SU-DHL-6 (cell line): ENCODE data around the gene ASTN2.

Source experiments
- H2AFZ ChIP-seq: fragments of 200-600 bp; sonication (generic); 2 replicates; pipeline ENCODE4 v1.6.1; 2014; ENCODE audit warnings: low read depth, mild to moderate bottlenecking, moderate library complexity, mixed read lengths, antibody characterized with exemption, low read length; ENCODE audit not compliant: severe bottlenecking
- H3F3A ChIP-seq: fragments of 200-600 bp; shearing (Covaris generic); 2 replicates; pipeline ENCODE4 v1.6.0; 2016; ENCODE audit warnings: antibody characterized with exemption, mild to moderate bottlenecking; ENCODE audit not compliant: insufficient read depth
- H3K27ac ChIP-seq: fragments of 200-600 bp; sonication (generic); 2 replicates; pipeline ENCODE4 v1.5.1; 2016; ENCODE audit warnings: low read depth, mild to moderate bottlenecking, low read length, moderate library complexity, mixed read lengths
- H3K27me3 ChIP-seq: fragments of 200-600 bp; sonication (generic), shearing (Covaris generic); 2 replicates; pipeline ENCODE4 v1.6.0; 2014; ENCODE audit warnings: mild to moderate bottlenecking, low read length
- H3K36me3 ChIP-seq: fragments of 200-600 bp; sonication (generic); 2 replicates; pipeline ENCODE4 v1.6.1; 2014; ENCODE audit warnings: mild to moderate bottlenecking, low read length, mixed read lengths
- H3K4me2 ChIP-seq: fragments of 300-600, 200-600 bp; shearing (Covaris generic), sonication (generic); 2 replicates; pipeline ENCODE4 v1.6.0; 2014; ENCODE audit warnings: low read length, low read depth, mild to moderate bottlenecking; ENCODE audit not compliant: poor library complexity, severe bottlenecking
- H3K4me3 ChIP-seq: fragments of 200-600 bp; sonication (generic); 2 replicates; pipeline ENCODE4 v1.5.1; 2014; ENCODE audit warnings: antibody characterized with exemption, low read length, mild to moderate bottlenecking, mixed read lengths; ENCODE audit not compliant: insufficient read depth, poor library complexity, severe bottlenecking
- H3K79me2 ChIP-seq: fragments of 200-600 bp; sonication (generic); 2 replicates; pipeline ENCODE4 v1.6.1; 2014; ENCODE audit warnings: mild to moderate bottlenecking, low read length, moderate library complexity; ENCODE audit not compliant: insufficient read depth
- H3K9ac ChIP-seq: fragments of 200-600 bp; sonication (generic); 2 replicates; pipeline ENCODE4 v1.7.0; 2014; ENCODE audit warnings: mild to moderate bottlenecking, low read length
- H3K9me2 ChIP-seq: fragments of 200-600 bp; sonication (generic); replicated peaks from 2 replicates; pipeline ENCODE4 v1.6.1; 2014; ENCODE audit warnings: low read length; ENCODE audit not compliant: insufficient read depth
- H3K9me3 ChIP-seq: fragments of 200-600 bp; sonication (generic); 2 replicates; pipeline ENCODE4 v1.6.1; 2014; ENCODE audit warnings: low read length, mixed read lengths; ENCODE audit not compliant: insufficient read depth
- H4K20me1 ChIP-seq: fragments of 200-600 bp; sonication (generic); 2 replicates; pipeline ENCODE4 v1.6.1; 2014; ENCODE audit warnings: low read depth, mild to moderate bottlenecking, antibody characterized with exemption, low read length, moderate library complexity, mixed read lengths
- EZH2phosphoT487 ChIP-seq: fragments of 200-600 bp; sonication (generic), shearing (Covaris generic); conservative IDR thresholded peaks from 2 replicates; pipeline ENCODE4 v1.6.1; 2018; ENCODE audit warnings: mild to moderate bottlenecking, antibody characterized with exemption, low read length, moderate library complexity, mixed read lengths
- TF ChIP-seq, protein P1 (sequence below): fragments of 200-600 bp; sonication (generic); IDR thresholded peaks from one replicate; pipeline ENCODE4 v1.5.1; 2017; ENCODE audit warnings: antibody characterized with exemption, mild to moderate bottlenecking, low read length, moderate library complexity; ENCODE audit not compliant: insufficient read depth, poor library complexity, severe bottlenecking

ASTN2 gene

DNA sequence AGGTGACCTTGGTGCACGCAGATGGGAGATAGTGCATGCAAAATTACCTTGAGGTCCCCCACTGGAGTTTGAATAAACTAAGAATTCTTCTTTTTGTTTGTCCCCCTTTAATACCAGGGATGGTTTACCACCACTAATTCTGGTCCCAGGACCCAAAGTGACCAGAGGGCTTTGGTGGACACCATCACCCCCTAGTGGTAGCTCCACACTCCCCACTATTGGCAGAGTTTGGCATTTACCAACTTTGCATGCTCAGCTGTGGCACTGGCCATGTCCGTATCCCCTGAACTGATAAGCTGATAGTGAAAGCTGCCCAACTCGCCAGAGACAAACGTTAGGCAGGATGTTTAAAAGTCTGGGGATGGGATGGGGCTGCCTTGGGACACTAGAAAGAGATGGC lies 3.3 kb downstream of the ASTN2 start:
- no peaks in the 10 kb centered on the region for H3K79me2 ChIP-seq
- H3K4me3 ChIP-seq: no peak overlapping the region
- H3K4me2 ChIP-seq: no peak overlapping the region
- no peak overlapping the region for H3K27ac ChIP-seq
- no peaks in the 10 kb centered on the region for H3F3A ChIP-seq
- TF ChIP-seq, protein P1, sequence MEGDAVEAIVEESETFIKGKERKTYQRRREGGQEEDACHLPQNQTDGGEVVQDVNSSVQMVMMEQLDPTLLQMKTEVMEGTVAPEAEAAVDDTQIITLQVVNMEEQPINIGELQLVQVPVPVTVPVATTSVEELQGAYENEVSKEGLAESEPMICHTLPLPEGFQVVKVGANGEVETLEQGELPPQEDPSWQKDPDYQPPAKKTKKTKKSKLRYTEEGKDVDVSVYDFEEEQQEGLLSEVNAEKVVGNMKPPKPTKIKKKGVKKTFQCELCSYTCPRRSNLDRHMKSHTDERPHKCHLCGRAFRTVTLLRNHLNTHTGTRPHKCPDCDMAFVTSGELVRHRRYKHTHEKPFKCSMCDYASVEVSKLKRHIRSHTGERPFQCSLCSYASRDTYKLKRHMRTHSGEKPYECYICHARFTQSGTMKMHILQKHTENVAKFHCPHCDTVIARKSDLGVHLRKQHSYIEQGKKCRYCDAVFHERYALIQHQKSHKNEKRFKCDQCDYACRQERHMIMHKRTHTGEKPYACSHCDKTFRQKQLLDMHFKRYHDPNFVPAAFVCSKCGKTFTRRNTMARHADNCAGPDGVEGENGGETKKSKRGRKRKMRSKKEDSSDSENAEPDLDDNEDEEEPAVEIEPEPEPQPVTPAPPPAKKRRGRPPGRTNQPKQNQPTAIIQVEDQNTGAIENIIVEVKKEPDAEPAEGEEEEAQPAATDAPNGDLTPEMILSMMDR: no peak
- no peak for TF ChIP-seq EZH2phosphoT487
- H3K9ac ChIP-seq: no peak overlapping the region
- H3K36me3 ChIP-seq: no peaks in the 10 kb centered on the region
- H4K20me1 ChIP-seq: no peaks in the 10 kb centered on the region
- no peaks in the 10 kb centered on the region for H3K9me2 ChIP-seq
- no peaks in the 10 kb centered on the region for H3K27me3 ChIP-seq
- no peaks in the 10 kb centered on the region for H3K9me3 ChIP-seq
- no peak overlapping the region for H2AFZ ChIP-seq

DNA sequence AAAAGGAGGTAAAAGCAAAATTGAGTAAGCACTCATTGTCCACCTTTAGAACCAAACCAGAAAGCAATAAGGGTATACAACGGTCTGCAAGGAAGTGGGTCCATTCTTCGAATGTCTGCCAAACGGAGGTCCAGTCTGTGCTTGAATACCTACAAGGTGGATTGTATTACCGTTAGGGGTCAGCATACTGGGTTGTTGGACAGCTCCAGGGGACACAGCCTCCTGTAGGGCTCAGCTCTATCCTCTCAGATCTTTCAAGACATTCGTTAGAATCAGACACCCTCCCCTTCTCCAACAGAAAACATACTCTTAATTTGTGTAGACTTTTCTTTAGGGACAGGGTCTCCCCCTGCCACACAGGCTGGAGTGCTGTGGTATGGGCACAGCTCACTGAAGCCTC lies 5.5 kb downstream of the ASTN2 start:
- TF ChIP-seq, protein P1: no peak
- no peak overlapping the region for H3K9ac ChIP-seq

DNA sequence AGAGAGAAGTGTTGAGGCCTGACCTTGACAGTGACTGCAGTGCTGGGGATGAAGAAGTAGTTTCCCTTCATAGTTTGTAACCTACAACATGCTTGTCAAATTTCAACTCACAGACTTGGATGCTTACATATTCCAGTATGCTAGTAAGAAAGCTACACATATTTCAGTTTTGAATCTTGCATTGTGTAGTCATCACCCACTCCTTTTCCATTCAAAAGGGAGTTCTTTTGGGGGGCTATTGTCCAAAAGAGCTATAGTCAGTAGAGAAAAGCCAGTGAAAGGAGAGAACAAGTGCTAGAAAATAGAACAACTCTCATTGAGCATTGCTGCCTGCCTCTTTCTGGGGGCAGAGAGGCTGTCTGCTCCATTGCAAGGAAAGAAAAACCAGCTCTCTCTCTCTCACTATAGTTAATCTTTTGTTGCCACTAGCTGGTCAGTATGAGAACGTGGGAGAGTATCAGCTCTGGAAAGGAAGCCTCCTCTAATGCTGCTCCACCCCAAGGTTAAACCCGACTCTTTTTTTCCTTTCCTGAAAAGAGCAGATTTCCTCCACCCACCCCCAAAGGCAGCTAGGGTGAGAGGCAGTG lies 7.3 kb downstream of the ASTN2 start:
- no peaks in the 10 kb centered on the region for H3K9me2 ChIP-seq
- TF ChIP-seq EZH2phosphoT487: no peak
- TF ChIP-seq, protein P1: no peak
- no peaks in the 10 kb centered on the region for H3K9me3 ChIP-seq
- no peak overlapping the region for H3K27ac ChIP-seq
- H3K79me2 ChIP-seq: no peaks in the 10 kb centered on the region
- no peak overlapping the region for H3K9ac ChIP-seq
- no peak overlapping the region for H3K4me2 ChIP-seq
- no peak overlapping the region for H2AFZ ChIP-seq
- no peaks in the 10 kb centered on the region for H4K20me1 ChIP-seq
- H3K36me3 ChIP-seq: no peaks in the 10 kb centered on the region
- no peaks in the 10 kb centered on the region for H3F3A ChIP-seq
- H3K27me3 ChIP-seq: no peaks in the 10 kb centered on the region
- H3K4me3 ChIP-seq: no peak overlapping the region

More for the DNA sequence above, 5.5 kb downstream of the ASTN2 start:
- Histone ChIP-seq H3K4me2 (no peak overlapping the region), H3K9me3 (no peaks in the 10 kb centered on the region), H3K9me2 (no peaks in the 10 kb centered on the region), H4K20me1 (no peaks in the 10 kb centered on the region), H2AFZ (no peak overlapping the region), H3K79me2 (no peaks in the 10 kb centered on the region), H3K27me3 (no peaks in the 10 kb centered on the region), H3K4me3 (no peak overlapping the region), H3F3A (no peaks in the 10 kb centered on the region), H3K36me3 (no peaks in the 10 kb centered on the region), H3K27ac (no peak overlapping the region)
